Measurements from ENCODE around the gene HMCN1.
"Not testable (repeated sequence)": the region's sequence is repeated elsewhere in the genome, so short reads cannot be mapped to it uniquely, and the experiment has no call there.

Gene HMCN1

DNA sequence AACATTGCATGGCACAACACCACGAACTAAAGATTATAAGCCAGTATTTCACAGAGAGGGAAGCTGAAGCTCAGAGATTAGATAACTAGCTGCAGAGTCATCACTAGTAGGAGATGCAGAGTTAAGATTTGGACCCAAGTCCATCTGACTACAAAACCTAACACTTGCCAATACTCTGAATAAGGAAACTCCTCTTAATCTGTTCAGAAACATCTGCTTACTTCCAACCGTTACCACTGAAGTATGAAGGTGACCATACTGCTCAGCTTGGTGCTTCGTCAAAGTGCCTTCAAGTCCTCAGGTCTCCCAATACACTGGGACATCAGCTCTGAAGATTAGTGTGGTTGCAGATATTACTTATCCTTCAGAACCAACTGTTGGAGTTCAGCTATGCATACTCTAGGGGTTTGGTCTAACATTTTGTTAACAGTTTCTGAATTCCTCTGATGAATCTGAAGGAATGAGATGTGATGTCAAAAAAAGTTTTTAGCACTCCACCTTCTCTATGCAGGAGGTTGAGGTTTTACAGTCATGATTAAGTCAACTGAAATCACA, 461.3 kb downstream of the HMCN1 start:
- no peak for DNase-seq (ENCODE audit: low read depth, low spot score)

DNA sequence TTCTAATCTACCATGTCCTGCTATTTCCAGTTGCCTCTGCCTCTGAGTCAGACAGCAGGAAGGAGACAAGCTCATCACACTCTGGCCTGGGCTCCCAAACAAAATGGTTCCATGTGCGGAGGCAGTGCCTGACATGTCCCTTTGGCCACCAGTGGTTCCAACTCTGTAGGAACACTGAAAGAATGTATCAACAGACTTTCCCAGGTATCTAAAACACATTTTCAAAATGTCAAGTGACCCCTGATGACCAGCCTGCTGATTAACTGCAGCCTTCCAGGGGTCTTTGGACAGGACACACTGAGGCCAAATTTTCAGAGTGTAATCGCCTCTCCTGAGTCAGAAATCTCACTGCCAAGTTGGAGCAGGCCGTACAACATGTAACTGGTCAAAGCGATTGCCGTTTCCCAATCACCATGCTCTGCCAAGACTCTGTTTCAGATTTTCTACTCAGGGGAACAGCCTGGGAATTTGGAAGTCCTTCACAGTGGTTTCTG, 468.1 kb downstream of the HMCN1 start:
- no peak for DNase-seq (ENCODE audit: low read depth, low spot score)

DNA sequence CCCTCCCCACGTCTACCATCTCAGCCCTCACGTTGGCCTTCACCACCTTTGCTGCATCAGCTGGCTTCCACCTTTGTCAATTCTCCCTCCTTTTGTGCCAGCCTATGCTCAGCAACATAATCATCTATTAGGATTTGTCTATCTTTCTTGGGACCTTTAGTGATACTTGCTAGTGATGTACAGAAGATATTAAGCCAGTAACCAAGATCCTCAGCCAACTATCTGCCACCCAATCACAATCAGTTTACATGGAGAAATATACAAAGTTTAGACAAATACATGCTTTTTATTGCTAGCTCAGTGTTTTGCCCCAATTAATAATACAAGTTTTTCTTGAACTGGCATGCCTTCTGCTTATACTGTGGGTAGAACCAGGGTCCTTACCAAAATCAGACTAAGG, 468.6 kb downstream of the HMCN1 start:
- DNase-seq (ENCODE audit: low read depth, low spot score), result no peak

DNA sequence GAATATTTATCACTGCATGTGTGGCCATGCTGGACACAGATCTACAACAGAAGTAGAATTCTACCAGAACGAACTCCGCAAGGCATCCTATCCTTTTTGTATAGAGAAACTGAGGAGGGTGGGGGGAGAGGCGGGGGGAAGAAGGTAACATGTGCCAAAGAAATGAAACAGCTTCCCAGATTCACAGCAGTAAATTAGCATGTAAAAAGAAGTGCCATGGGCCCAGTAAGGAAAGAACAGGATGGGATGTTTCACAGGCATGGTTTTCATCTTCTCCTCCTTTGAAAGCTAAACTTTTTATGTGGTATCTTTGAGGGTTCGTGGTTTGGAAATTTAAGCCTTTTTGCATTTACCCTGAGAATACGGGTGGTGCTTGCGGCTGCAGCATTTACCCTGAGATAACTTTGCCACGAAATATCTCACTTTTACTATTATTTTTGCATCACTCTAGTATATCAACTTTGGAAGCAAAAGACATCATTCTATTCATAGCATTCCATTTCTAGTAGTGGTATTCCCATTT, 471.9 kb downstream of the HMCN1 start:
- no peak for DNase-seq (ENCODE audit: low read depth, low spot score)

DNA sequence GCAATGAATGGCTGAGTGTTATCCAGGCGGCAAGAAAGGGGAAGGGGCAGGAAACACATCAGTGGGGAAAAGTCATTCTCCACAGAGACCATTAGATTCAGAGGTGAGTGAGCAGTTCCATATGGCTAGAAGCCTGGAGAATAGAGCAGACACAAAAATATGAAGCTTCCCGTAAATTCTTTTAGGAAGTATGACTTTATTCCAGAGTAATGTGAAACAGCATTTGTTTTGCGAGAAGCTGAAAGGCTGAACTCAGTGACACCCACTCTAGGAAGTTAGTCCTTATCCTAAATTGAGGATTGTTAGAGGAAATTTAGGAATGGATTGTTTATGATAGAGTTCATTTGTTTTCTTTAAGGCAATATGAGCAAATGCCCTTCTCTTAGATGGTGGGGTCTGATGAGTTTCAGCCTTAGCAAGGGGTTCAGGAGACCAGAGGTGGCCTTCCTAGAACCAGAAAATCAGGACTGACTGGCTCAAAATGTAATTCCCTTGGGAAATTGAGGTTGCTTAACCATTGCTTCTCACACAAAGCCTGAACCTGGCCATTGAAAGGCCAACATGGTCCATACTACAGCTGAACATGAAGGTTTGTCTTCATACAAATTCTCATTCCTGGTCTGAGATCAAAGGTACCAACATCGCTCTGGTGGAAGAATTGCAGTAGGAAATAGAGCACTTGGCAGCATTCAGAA, 473.3 kb downstream of the HMCN1 start:
- DNase-seq (ENCODE audit: low read depth, low spot score), result no peak

DNA sequence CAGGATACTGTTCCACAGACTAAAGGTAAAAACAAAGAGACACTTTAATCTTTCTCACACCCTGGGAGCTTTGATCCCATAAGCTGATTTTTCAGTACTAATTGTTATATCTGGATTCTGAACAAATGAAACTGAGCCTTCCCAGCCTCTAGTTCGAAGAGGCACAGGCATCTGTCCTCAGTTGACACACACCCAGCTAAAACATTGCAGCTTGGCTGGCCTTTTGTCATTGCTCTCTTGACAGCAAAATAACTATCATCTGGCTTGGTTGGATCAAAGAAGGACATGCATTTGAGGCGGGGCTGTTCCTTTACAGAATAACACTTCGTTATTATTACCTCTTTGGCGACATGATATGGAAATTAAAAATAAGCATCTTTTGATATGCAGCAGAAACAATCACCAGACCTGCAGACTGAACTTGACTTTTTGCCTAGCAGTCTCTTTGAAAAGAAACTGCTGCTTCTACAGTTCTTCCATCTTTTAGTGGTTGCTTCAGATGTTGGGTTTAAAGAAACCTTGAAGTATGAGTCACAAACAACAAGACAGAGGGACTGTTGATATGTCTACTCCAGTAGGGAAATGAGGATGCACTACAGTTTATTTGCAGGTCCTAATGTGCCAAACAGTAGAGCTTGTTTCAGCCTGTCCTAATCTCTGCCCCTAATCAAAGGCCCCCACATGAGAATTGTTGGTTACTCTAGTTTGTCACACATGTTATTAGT, 474.4 kb downstream of the HMCN1 start:
- DNase-seq (ENCODE audit: low read depth, low spot score), result no peak

DNA sequence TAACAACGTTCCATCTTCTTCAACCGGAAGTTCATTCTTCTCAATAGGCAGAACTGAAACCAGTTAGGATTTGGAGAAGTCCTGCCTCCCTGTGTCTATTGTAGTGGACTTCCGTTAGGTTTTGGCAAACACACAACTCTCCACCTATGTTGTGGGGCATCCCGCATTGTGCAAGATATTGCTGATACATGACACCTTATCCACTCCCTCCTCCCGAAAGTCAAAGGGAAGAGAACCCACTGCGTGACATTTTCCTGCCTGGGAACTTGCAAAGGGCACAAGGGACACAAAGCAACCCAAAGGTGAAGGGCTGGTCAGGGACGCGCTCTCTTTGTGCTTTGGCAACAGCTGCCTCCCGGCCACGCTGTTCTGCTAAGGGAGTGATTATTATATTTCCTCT, 476.1 kb downstream of the HMCN1 start:
- no peak for DNase-seq (ENCODE audit: low read depth, low spot score)

DNA sequence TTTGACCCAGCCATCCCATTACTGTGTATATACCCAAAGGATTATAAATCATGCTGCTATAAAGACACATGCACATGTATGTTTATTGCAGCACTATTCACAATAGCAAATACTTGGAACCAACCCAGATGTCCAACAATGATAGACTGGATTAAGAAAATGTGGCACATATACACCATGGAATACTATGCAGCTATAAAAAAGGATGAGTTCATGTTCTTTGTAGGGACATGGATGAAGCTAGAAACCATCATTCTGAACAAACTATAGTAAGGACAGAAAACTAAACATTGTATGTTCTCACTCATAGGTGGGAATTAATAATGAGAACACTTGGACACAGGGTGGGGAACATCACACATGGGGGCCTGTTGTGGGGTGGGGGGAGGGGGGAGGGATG, 477.4 kb downstream of the HMCN1 start:
- not testable (repeated sequence) for DNase-seq (ENCODE audit: low read depth, low spot score)

DNA sequence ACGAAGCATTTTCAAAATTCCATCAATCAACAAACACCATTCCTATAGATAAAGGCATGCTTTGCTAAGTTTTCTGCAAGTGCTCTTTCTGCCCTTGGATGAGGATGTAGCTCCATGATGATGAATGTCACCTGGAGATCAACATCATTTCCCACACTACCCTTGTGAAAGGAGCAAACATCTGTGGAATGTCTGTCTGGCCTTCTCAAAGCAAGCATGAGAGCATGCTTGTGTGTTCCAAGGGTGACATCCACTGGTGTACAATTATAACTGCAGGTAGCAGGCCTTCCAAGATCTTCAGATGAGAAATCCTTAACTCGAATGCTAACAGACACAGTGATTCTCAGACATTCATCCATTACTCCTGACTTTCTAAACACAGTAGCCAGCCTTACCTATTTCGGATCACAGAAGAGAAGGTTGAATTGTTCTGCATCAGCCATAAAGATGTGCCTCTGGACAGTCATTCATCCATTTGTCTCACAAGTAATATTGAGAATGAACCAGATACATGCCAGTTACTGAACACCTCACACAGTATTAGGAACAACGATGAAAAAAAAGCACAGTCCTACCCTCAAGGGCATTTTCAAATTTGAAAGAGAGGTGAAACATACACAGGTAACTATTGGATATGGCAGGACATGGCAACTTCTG, 478.5 kb downstream of the HMCN1 start:
- peak; percentile 75 for DNase-seq (ENCODE audit: low read depth, low spot score)

DNA sequence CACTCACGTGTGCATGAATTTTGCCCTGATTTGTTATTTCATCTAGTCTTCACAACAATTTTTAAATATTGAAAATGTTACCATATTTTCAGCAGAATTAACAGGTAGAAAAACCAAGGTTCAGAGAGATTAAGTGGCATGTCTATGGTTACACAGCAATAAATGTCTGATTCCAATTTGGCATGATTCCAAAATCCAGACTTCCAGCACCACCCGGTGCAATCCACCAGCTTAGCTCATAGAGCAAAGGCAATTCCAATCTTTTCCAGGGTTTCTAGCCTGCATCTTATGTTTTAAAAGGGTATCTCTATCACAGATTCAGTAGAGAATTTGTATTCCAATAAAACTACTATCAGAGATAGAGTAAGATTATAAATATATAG, 479.0 kb downstream of the HMCN1 start:
- no peak for DNase-seq (ENCODE audit: low read depth, low spot score)

DNA sequence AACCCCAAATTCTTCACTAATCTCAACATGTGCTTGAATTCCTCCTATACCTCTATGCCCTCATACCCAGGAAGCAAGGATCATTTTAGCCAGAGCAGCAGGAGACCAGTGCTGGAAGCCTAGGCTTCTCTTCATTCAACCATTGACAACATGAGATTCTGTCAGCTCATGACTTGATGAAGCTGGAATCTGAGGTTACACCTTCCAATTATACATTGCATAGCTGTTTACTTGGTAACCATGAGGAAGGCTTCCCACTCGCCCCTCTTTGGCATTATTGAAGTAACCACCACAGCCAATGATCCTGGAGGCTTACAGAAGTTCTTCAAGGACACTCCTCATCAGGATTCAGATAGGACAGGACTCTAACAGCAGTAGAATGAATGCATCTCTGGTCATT, 480.6 kb downstream of the HMCN1 start:
- no peak for DNase-seq (ENCODE audit: low read depth, low spot score)

DNA sequence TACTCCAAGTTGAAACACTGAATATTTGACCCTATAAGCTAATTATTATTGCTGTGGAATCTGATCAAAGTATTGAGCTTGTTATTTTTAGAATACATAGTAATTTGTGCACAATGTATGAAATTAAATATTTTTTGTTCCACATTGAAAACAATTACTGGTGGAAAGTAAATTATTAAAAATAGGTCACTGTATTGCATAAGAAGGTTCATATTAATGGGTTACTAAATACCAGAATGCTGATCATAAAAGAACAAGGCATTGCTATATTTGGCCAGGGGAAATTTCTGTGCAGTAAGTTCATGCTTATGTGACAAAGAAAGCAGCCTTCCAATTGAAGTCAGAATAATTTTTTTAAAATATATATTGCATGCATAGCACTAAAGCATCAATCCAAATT, 481.4 kb downstream of the HMCN1 start:
- no peak for DNase-seq (ENCODE audit: low read depth, low spot score)

DNA sequence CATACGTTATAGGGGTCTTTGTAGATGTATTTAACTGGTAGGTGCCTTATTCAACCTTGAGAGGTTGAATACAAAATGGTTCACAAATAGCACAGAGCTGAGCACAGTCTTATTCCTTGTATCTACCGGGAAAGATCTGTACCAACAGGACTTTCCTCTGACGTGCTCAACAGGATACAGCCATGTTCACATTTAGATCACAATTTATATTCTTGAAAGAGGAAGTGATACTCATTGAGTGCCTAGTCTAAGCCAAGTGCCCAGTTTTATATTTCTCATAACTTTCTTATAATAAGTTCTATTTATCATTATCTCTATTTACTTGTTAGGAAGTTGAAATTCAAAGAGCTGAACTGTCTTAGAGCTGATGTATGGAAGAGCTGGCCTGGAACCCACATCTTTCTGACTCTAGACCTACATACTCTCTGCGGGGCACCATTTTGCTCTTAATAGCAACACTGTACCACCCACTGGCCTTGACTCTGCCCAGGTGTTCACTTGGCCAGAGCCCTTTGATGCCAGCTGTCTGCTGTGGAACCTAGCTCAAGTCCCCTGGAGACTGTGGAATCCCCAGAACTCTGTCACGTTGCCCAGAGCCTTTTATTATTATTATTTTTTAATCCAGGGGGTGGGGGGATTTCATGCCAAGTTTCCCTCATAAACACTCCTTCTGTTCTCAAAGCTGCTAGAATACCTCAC, 484.6 kb downstream of the HMCN1 start:
- DNase-seq (ENCODE audit: low read depth, low spot score), result no peak

DNA sequence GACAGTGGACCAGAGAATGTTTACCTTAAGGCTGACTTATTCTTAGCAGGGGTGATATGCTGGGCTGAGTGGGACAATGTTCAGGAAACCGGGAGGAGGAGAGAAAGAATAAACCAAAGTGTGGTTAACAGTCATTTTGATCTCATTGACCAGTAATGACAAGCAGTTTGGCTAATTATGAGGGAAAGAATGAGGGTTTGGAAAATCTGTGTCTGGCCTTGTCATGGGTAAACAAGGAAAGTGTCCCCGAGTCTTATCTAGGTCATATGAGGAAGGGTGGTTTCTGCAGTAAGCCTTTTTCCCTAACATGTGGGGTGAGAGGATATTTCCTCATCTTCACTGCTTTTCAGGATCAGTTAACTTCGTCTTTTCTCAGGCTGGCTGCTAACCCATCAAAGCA, 485.9 kb downstream of the HMCN1 start:
- no peak for DNase-seq (ENCODE audit: low read depth, low spot score)

DNA sequence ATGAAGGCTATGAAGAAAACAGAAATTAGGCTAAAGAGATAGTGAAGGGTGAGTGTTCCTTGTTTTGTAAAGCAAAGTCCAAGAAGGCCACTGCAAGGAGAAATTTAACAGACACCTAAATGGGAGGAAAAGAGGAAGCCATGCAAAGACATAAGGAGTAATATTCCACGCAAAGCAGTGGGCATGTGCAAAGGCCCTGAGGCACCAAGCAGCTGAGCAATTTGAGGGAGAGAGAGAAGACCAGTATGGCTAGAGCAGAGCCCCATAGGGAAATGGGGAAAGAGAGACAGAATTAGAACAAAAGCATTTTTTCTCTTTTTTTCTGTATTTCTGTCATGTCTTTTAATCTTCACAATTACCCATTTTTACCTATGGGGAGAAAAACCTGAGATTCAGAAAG, 486.7 kb downstream of the HMCN1 start:
- no peak for DNase-seq (ENCODE audit: low read depth, low spot score)

DNA sequence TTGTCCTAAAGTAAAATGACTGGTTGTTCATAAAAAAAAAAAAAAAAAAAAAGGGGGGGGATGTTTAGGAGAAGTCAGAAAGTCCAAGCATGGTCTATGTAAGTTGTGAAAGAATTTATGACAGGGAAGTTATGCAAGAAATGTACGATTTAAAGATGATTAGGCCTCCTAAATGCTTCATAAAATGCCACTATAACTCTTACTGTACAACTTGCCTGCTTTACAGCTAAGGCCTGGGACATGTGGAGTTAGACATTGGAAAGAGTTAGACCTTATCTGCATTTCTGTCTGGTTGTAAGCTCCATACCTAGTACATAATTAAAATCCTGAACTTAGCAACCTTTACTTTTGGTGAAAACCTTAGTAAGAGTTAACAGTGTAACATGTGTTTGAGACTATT, 490.9 kb downstream of the HMCN1 start:
- DNase-seq (ENCODE audit: low read depth, low spot score), result no peak

DNA sequence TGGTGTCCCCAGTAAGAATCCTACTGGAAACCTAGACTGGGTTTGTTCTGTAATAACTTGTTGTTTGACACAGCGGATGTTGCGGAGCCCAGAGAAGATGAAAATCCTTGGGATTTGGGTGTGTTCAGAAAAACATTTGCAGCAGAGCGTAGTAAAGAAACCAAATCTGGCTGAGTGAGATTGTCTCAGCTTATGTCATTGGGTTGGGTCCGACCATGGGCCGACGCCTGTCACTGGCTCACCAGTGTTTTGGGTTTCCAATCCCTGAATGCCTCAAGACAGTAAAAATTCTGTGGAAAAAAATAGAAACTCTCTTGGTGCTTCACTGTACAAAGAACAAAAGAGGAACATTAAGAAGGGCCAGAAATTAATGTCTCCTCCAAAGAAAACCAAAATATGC, 494.6 kb downstream of the HMCN1 start:
- no peak for DNase-seq (ENCODE audit: low read depth, low spot score)

DNA sequence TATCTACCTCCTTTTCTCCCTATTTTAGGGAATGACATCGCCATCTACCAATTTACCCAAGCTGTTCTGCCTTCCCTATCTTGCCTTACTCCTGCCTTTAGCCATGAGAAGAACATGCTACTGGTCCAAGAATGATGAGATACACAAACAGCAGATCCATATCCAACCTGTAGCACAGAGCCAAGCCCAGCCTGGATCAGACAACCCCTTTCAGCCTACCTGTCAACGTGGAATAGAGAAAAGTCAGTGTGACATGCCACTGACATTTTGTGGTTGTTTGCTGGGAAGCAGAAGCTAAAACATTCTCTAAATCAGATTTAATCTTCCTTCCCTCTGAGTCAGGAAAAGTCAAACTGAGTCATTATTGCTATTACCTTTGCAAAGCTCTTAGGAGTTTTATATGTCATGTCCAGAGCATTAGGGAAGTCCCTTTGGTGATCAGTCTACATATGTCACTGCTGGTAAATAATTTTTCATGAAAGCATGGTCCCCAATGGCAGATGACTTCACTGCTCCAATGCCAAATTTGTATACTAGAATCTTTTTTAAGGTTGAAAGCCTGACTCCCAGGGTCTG, 497.8 kb downstream of the HMCN1 start:
- no peak for DNase-seq (ENCODE audit: low read depth, low spot score)

DNA sequence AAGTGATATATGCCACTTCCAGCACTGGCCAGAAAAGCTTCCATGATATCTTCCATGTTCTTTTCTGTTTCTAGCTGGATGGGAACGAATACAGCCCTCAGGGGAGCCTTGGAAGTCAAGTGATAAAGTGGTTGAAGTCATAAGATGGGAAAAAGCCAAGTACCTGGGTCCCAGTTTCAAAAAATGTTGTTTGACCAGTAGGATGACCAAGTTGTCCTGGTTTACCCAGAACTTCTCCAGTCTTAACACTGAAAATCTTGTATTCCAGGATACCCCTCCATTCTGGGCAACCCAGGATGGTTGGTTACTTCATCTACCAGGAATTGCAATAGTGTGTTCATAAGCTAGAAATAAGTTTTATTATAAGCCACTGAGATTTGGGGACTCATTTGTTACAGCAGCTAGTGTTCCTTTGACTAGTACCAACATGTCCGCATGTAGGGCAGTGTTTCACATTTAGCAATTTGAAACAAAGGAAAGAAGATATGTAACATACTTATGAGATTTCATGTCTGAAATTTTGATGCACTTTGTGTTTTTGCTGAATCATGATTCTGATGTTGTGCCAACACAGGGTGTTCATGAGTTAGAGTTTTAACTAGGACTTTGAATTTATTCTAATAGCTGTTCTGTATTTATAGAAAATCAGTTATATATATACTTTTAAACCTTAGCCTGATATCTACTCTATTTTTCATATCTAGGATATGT, 500.9 kb downstream of the HMCN1 start:
- DNase-seq (ENCODE audit: low read depth, low spot score), result no peak

DNA sequence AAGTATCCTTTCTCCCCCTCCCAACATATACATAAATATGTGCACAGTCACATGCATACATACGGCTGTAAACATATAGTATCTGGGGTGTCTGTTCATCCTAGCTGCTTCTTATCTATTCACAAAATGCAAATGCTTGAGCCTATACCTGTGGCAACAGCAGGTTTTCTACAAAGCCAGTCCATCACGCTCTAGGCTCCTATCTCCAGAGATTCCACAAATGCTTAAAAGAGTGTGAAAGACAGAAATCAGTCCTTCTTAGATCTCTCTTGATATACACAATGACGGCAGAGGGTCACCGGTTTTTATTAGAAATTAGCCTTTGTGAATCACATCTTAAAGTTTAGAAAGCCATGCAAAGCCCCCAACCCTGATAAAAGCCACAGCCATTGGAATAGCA, 501.5 kb downstream of the HMCN1 start:
- DNase-seq (ENCODE audit: low read depth, low spot score), result no peak

DNA sequence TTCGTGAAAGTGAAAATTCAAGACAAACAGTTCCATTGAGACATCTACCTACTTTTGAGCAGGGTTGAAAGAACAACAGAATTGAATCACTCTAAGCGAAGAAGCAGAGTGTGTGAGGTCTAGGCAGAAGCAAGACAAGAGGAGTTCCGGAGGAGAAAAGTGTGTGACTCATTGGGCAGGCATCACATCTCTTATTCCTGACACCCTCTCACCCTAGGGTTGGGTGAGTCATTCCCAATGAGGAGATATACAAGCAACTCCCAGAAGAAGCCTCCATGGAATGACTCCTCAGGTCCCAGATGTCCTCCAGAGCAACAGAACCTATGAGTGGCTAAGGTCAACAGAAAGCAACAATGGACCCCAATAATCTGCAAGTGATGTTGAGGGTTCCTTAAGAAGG, 502.7 kb downstream of the HMCN1 start:
- no peak for DNase-seq (ENCODE audit: low read depth, low spot score)
